Hepatic stellate cell (primary cell): Measurements from ENCODE around the gene NFKBIB.
"Not testable (repeated sequence)": the region's sequence is repeated elsewhere in the genome, so short reads cannot be mapped to it uniquely, and the experiment has no call there.

ENCODE experiments used
- DNase-seq: peaks from one replicate; pipeline ENCODE4 v3.0.0; 2011; ENCODE audit warnings: low spot score

Gene NFKBIB

GRCh38 chr19:38899447-38900201, at the start of gene NFKBIB, which contains the start of gene SIRT2:
NFKBIB (plus strand) TSS chr19:38899969; CDS start chr19:38900033, 64 bp downstream.
SIRT2 (minus strand) TSS chr19:38899618; CDS start chr19:38899521, 97 bp downstream.
- DNase-seq, result peak; percentile 99

- DNase-seq, result peak; percentile 99
These were observed 49.3 kb upstream of the NFKBIB start for GRCh38 chr19:38850436-38850975.

- DNase-seq, result no peak
These were observed 48.7 kb upstream of the NFKBIB start for GRCh38 chr19:38850976-38851621.

- peak; percentile 87 for DNase-seq
These were observed 48.0 kb upstream of the NFKBIB start for GRCh38 chr19:38851622-38852230.

GRCh38 chr19:38852231-38853044, 47.3 kb upstream of the NFKBIB start:
- DNase-seq, result peak; percentile 65

- no peak for DNase-seq
These were observed 46.6 kb upstream of the NFKBIB start for GRCh38 chr19:38853214-38853613.

- not testable (repeated sequence) for DNase-seq
These were observed 44.8 kb upstream of the NFKBIB start for GRCh38 chr19:38854961-38855360.

- DNase-seq, result not testable (repeated sequence)
These were observed 44.0 kb upstream of the NFKBIB start for GRCh38 chr19:38855751-38856150.

- DNase-seq, result no peak
These were observed 43.0 kb upstream of the NFKBIB start for GRCh38 chr19:38856813-38857212.

GRCh38 chr19:38859631-38860204, 40.1 kb upstream of the NFKBIB start:
- not testable (repeated sequence) for DNase-seq

- DNase-seq, result no peak
These were observed 38.4 kb upstream of the NFKBIB start for GRCh38 chr19:38861368-38861767.

- no peak for DNase-seq
These were observed 37.3 kb upstream of the NFKBIB start for GRCh38 chr19:38862321-38863059.

GRCh38 chr19:38867171-38867780, 32.5 kb upstream of the NFKBIB start:
- DNase-seq, result no peak

GRCh38 chr19:38868551-38868950, 31.2 kb upstream of the NFKBIB start:
- no peak for DNase-seq

- DNase-seq, result no peak
These were observed 30.5 kb upstream of the NFKBIB start for GRCh38 chr19:38869160-38869835.

GRCh38 chr19:38869836-38870607, 29.7 kb upstream of the NFKBIB start:
- DNase-seq, result peak; percentile 73

- DNase-seq, result no peak
These were observed 29.2 kb upstream of the NFKBIB start for GRCh38 chr19:38870612-38871011.

- not testable (repeated sequence) for DNase-seq
These were observed 26.4 kb upstream of the NFKBIB start for GRCh38 chr19:38873400-38873799.
